GM19463 (cell line): Measurements from ENCODE around the gene GPD1L.
"Not testable (repeated sequence)": the region's sequence is repeated elsewhere in the genome, so short reads cannot be mapped to it uniquely, and the experiment has no call there.

ENCODE experiments used
- ATAC-seq: cut with Tn5 transposase; IDR thresholded peaks from one replicate; pipeline ENCODE4 v1.9.1; 2021; ENCODE audit warnings: mild to moderate bottlenecking, moderate library complexity; ENCODE audit not compliant: unreplicated experiment

Gene GPD1L

DNA sequence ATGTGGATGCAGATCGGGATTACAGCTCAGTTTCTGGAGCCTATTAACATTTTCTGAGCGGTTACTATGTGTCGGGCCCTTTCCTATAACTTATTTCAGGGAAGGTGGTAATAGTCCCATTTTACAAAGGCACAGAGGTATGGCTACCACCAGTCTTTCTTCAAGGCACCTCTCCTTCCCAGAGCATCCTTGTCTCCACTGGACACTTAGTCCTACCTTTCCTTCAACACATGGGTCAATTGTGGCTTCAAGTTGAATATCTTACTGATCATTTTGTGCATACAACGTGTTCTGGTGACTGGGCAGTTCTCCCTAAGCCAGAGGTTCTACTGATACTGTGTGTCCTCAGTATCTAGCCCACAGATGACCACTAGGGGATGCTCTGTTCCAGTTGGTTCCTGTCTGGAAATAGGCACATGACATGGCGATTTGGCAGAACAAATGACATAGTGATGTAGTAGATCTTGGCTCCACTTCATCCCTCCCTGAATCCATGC is 71.3 kb downstream of the GPD1L start:
- no peak for ATAC-seq

DNA sequence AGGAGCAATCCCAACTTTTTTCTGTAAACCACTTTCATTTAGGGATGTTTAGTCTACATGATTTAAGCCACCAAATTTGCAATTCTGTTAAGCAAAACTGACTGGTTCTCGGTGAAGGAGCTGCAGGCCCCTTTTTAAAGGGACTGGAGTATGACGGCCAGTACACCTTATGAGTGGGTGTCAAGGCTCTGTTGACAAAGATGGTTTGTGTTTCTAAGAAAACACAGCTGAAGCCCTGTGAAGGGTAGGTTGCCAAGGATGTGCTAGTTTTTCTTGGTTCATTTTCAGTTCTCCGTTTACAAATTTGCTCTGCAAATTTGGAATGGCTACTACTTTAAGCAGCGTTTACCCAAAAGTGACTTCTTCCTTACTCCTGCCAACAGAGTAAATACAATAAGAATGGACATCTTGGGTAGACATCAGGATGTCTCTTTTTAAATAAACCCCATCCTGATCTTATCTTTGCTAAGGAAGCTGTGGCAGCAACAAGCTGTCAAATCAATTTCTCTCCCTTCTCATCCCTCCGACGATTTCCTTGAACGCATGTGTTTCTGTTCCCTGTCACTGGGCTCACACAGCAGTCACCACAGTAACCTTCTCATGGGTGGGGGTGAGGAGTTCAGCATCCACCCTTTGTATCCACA is 73.8 kb downstream of the GPD1L start:
- ATAC-seq = no peak

DNA sequence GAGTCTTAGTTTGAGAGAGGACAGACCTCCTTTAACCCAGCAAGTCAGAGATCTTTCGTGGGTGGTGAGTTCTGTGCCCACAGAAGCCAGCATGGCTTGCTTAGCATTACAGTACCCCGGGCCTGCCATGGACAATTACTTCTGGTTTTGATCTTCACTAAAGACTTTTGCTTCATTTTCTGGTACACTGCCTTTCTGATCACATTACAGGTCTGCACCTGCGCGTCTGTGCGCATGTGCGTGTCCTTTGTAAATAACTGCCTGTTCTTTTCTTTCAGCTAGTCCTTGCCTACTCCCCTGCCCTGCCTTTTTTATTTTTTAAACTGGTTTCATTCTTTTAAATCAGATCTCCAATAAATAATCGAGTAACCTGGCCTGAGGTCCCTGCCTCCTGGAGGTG is 74.9 kb downstream of the GPD1L start:
- no peak for ATAC-seq

DNA sequence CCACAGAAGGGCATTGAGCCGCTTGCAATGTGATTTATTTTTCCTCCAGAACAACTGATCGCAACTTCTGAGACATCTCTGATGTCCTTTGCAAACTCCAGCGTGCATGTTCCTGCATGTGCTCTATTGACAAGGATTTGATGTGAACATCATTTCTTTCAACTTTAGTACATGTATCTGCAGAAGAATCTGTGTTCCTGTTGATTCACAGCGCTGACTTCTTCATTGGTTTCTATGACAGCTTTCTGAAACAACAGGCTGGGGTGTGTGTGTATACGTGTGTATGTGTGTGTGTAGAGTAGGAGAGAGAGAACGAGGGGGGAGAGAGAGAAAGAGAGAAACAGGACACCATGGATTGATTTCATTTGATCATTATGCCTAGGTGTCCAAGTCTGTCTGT is 75.4 kb downstream of the GPD1L start:
- no peak for ATAC-seq

DNA sequence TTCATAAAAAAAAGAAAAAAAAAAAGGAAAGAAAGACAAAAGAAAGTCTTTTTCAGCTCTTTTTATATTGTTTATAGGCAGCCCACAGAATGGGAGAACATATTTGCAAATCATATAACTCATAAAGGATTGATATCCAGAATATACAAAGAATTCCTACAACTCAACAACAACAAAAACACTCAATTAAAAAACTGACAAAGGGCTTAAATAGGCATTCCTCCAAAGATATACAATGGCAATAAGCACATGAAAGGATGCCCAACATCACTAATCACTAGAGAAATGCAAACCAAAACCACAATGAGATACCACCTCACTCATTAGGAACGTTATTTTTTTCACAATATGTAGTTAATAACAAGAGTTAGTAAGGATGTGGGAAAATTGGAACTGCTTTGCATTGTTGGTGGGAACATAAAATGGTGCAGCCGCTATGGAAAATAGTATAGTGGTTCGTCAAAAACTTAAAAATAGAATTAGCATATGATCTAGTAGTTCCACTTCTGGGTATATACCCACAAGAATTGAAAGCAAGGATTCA is 77.8 kb downstream of the GPD1L start:
- no peak for ATAC-seq

DNA sequence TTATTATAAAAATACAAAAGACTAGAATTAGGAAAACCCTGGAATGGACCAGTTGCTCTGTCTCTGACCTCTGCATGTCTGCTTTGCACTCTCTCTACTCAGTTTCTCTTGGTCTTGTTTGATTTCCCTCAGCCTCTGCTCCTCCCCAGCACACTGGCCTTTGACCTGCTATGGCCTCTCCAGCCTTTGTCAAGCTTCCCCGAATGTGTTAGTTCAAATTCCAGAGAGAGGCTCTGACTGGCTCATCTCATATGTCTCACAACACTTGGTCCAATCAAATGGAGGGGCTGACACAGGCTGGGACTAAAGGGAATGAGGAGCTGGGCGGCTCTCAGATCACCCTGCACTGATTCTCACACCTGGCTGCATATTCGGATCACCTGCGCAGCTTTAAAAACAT is 79.7 kb downstream of the GPD1L start:
- no peak for ATAC-seq

DNA sequence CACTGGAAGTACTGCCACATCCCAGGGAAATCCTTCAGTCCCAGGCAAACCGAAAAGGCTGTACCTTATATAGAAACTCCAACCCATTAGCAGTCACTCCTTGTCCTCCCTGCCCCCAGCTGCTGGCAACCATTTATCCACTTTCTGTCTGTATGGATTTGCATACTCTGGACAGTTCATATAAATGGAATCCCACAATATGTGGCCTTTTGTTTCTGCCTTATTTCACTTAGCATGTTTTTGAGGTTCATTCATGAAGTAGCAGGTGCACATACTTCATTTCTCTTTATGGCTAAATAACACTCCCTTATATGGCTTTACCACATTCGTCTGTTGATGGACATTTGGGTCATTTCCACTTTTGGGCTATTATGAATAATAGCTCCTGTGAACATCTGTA is 80.5 kb downstream of the GPD1L start:
- no peak for ATAC-seq

DNA sequence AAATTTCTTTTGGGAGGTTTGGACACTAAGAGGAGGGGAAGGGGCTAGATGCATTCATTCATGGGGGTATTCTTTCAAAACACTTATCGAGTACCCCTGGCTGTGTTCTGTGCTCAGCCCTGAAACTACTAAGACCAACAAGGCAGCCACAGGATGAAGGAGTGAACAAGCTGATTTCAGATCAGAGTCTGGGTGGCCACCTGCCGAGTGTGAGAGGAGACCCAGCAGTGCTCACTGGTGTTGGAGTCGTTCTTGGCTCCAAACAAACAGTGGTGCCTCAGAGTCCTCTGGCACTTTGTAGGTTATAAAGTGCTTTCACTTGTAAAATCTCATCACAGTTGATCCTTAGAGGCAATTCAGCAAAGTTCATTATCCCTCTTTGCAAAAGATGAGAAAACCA is 83.3 kb downstream of the GPD1L start:
- no peak for ATAC-seq

DNA sequence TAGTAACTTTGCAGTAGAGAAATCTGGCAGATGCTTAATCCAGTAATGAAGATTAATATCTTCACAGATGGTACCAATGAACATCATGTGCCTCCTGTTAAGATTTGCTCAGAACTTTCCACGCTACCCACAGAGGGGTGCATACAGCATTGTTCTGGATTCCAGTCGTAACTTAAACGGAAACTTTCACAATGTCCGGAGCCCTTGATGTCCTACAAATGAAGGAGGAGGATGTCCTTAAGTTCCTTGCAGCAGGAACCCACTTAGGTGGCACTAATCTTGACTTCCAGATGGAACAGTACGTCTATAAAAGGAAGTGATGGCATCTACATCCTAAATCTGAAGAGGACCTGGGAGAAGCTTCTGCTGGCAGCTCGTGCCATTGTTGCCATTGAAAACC is 84.1 kb downstream of the GPD1L start:
- not testable (repeated sequence) for ATAC-seq

DNA sequence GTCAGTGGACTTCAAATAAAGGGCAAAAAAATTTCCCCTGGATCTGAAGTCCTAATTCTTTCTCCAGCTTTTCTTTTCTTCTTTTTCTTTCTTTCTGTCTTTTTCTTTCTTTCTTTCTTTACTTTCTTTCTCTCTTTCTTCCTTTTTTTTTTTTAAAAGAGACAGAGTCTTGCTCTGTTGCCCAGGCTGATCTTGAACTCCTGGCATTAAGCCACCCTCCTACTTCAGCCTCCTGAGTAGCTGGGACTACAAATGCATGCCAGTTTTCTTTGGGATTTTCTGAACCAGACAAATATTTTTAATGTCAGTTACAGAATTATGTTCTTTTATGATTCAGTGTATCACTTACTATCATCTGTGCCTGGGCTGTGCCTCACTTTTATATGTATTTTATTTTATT is 86.7 kb downstream of the GPD1L start:
- no peak for ATAC-seq

DNA sequence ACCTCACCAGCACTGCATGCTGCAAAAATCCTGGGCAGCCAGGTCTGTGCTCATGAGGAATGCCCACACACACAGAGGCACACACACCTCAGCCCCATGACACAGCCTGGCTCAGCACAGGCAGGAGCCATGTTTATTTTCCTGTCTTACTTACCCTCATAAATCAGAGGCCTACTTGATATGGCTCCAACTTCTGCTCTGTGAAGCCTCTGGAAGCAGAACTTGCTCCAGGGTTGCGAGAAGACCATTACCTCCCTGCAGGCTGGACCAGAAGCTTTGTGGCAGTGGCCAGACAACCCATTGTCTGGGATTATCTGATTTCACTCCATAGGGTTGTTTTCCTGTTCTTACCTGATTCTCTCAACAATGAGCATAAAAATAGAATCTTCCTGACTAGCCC is 88.2 kb downstream of the GPD1L start:
- no peak for ATAC-seq

DNA sequence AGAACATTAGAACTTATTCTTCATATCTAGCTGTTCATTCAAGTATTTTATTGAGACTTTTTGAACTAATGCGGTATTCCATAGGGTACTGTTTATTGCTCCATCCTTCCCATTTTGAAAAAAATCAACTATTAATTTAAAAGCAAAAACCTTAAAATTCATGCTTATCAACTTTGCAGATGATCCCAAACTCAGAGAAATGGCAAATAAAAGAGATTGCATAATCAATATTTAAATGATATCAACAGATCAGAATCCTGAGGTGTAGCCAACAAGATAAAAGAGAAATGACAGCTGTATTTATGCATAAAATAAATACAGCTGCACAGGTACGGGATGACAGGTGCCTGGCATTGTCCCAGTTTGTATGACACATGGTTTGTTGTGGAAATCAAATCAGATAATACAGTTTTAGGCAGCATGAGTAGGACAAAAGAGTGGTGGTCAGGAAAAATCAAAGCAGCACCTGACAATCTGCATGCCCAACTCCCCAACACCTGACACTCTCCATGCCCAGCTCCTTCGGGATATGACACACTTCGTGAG is 89.6 kb downstream of the GPD1L start:
- ATAC-seq = no peak

DNA sequence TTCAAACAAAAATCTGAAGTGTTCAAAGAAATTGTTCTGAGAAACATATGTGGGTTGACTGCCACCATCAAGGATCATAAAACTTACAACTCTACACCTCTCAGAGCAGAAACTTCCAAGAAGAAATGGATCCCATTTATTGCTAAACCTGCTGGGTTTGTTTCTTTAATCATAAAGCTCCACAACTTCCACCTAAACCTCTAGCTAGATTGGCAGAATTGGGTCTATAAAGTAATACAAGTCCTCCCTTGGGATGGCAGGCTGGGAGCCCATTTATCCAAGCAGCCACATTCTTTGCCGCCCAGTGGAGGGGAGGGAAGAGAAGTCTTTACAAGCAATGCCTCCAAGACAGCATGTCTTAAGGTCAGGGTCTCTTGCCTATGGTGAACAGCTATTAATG is 91.6 kb downstream of the GPD1L start:
- no peak for ATAC-seq

DNA sequence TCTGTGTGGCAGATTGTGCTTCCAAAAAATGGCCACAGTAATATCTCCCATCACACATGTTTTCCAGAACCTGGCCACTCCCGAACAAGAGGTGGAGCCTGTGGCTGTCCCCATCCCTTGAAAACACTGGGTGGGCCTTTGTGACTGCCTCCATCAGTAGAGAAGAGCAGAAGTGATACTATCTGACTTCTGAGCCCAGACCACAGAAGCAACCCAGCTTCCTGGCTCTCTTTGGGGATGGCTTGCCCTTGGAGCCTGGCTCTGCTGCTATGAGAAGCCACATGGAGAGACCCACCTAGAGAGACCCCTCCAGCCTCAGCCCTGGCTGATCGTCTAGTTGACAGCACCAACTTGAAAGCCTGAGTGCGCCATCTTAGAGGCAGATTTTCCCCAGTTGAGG is 92.3 kb downstream of the GPD1L start:
- ATAC-seq = no peak

DNA sequence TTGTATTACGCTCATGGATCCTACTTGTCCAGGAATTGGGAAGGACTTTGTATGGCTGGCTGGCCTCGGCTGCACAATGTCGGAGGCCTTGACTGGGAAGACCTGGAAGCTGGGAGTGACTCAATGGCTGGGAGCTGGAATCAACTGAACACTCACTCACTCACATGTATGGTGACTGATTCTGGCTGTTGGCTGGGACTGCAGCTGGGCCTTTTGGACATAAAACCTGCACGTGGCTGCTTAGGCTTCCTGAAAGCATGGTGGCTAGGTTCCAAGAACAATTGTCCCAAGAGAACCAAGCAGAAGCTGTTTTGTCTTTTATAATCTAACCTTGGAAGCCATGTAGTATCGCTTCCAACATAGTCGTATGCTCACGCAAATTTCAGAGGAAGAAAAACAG is 94.1 kb downstream of the GPD1L start:
- ATAC-seq = no peak

DNA sequence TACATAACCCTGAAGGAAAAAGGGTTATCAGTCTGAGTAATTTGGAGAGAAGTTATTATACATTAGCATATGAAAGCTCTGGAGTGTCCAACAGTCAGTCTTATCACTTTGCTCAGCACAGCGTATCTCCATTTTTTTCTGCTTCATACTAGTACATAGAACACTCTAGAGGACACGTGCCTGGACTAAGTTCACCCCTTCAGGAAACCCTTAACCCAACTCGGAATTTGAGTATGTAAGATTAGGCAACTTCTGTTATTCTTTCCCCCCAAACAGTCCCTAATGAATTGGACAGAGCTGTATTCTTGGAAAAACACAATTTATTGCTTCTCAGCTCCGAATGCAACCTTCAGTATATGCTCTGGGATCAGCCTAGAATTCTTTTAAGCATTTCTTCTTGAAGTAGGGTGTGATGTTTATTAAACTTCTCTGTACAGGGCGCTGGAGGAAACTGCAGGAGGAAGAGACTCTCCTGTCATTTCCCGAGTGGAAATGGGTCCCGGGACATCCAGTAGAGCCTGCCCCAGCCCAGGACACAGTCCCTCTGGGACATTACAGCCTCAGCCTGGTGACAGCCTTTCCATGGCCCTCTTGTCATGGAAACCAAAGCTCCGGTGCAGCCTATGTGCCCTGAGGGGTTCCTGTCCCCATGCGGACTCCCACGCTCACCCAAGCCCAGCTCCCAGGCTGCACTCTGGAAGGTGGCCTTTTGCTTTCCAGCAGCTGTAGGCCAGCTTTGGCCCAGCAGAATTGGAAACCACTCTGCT is 94.8 kb downstream of the GPD1L start:
- no peak for ATAC-seq

DNA sequence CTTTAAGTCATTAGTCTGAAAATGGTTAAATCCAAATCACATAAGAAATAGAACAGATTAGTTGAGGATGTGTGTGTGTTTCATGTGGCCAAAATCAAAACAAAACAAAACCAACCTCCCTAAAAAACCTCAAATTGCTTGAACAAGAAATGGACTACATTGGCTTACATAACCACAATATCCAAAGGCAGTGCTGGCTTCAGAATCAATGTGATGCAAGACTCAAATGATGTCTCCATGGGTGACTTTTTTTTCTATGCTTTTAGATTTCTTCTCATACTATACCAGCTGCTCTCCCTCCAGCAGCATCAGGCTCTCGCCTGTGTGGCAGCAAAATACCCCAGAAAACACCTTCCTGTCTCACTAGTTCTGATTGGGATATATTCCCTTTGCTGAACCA is 96.1 kb downstream of the GPD1L start:
- ATAC-seq = no peak

DNA sequence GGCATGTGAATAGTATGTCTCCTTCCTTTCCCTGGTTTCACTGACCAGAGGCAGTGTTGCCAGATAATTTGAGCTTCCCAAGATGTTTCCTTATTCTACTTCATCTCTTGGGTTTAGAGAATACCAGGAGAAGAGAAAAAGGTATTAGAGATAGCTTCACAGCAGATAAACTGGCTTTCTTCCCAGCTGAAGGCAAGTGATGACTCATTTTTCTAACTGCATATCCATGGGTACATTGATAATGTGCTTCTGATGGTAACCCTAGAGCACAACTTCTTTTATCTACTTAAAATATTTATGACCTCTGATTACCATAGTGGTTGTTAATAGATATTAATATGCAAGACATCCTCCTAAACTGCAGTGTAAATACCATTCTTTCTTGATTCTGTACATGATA is 97.4 kb downstream of the GPD1L start:
- ATAC-seq = no peak

DNA sequence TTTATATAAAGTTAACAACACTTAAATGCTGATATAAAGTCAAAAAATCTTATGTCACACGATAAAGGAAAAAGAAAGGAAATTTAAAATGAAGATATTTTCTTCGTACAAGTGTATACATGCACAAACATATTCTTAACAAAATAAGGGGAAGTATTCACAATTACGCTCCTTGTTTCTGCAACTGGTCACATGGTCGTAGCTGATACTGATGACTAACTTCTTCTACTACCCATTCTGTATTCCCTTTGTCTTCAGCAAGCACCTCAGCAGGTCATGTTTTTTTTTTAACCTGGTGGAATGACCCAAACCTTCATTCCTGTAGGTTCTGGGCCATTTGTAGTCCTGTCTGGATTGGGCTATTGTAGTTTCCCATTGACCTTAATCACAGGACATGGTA is 102.0 kb downstream of the GPD1L start:
- no peak for ATAC-seq

DNA sequence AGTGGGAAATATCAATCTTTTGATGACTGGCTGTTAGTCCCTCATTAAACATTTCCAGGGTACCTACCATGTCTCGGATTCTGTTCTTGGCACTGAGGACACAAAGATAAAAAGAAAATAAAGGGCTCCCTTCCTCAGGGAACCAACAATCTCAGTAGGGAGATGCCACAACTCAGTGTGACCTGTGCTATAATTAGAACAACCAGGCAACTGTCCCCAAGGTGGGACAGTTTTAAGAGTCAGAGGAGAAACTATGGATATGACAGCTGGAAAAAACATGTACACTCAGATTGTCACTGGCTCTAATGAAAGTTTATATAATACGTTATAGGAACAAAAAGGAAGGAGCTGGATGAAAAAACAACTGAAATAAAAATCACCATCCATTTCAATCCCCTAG is 108.8 kb downstream of the GPD1L start:
- ATAC-seq = no peak

DNA sequence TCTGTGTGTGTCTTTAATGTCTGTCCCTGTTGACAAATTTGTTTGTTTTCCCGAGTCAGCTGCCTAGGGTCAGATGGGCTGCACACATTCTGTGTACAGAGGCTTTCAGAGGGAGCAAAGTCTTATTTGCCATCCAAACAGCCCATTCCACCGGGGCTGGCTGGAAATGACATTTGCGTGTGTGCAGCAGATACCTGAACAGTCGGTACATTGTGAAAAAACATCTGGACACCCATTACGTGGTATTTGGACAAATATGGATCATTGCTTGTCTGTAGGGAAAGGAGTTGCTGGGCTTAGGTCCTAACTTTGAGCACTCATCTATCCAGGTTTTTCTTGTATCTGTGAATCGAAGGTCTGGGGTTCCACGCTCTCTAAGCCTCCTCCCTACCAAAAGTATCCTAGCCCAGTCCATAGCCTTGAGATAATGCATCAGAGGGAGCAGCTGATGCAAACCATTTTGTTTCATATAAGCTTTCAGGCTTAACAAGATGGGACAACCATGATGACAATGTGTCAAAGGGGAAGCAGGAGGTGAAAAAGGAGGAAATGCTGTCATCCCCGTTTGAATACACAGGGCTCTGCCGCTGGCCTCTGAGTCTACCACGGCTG is 109.9 kb downstream of the GPD1L start:
- no peak for ATAC-seq

DNA sequence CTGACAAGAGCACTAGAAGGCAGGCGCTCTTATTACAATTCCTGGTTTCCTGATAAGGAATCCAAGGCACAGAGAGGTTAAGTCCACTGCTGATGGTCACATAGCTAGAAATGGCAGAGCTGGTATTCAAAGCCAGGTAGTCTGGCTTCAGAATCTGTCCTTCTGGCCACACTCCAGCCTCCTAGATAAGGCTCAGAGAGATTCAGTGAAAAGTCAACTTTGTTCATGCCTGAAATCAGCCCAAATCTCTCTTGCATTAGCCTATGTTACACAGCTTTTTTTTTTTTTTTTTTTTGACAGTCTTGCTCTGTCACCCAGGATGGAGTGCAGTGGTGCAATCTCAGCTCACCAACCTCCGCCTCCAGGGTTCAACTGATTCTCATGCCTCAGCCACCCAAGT is 110.9 kb downstream of the GPD1L start:
- no peak for ATAC-seq
